Endothelial cell of umbilical vein (primary cell): Measurements from ENCODE around the gene TBC1D9. TPM values are rescaled to one million over a fixed set of nuclear protein-coding genes. Genes with fewer than 3 reads are reported as not detected.

Experiments used
- BruUV-seq: library from RNA; stranded (reverse); fragments of 400-500 nt; replicated peaks from 2 replicates; lab custom pipeline; 2021; lab: Mats Ljungman, UMichigan
- CTCF ChIA-PET: fragments of 300-600, 350-600 bp; sonication (Branson Sonifier 250); formaldehyde crosslinking; loops from one replicate; lab custom pipeline; 2021; ENCODE audit warnings: antibody characterized with exemption, inconsistent platforms; lab: Charles Lee
- POLR2A ChIA-PET: fragments of 300-600, 350-600 bp; sonication (Branson Sonifier 250); formaldehyde crosslinking; loops from one replicate; lab custom pipeline; 2021; ENCODE audit warnings: antibody characterized with exemption, inconsistent platforms; lab: Charles Lee
- DNase-seq: peaks from one replicate; pipeline ENCODE4 v3.0.0-alpha.2; 2011; ENCODE audit warnings: low read depth, low spot score
- FAIRE-seq: peaks from 2 replicates; lab custom pipeline; 2011; peaks lifted over from hg19 to GRCh38; lab: Jason Lieb, UNC
- H2AFZ ChIP-seq: 2 replicates; pipeline ENCODE4 v1.6.0; 2012; ENCODE audit warnings: low read depth, low read length, control low read depth, inconsistent platforms
- H3K27ac ChIP-seq: 2 replicates; pipeline ENCODE4 v1.5.1; 2011; ENCODE audit warnings: low read depth, mild to moderate bottlenecking, control low read depth, low read length, moderate library complexity; ENCODE audit not compliant: insufficient read depth
- H3K27me3 ChIP-seq, 2 experiments: 2 replicates each; pipeline versions ENCODE4 v1.6.0 to v1.6.1; 2011; ENCODE audit warnings: low read length in 2 of 2, mixed read lengths in 1 of 2; ENCODE audit not compliant: control insufficient read depth in 2 of 2, insufficient read depth in 2 of 2
- H3K36me3 ChIP-seq, 2 experiments: 2 replicates in 1 of 2; 3 replicates in 1 of 2; pipeline ENCODE4 v1.5.1; 2011; ENCODE audit warnings: low read length in 2 of 2, mild to moderate bottlenecking in 1 of 2, moderate library complexity in 1 of 2; ENCODE audit not compliant: control insufficient read depth in 2 of 2, insufficient read depth in 2 of 2; ENCODE audit errors: extremely low read depth in 1 of 2
- H3K4me1 ChIP-seq: 3 replicates; pipeline ENCODE4 v1.5.1; 2011; ENCODE audit warnings: mild to moderate bottlenecking, low read length; ENCODE audit not compliant: control insufficient read depth, insufficient read depth; ENCODE audit errors: extremely low read depth
- H3K4me2 ChIP-seq: 2 replicates; pipeline ENCODE4 v1.6.1; 2011; ENCODE audit warnings: low read length, control low read depth, mixed read lengths; ENCODE audit not compliant: insufficient read depth
- H3K4me3 ChIP-seq, 3 experiments: fragments of 200-600 bp in 1 of 3; sonication (generic), shearing (Covaris generic) in 1 of 3; replicated peaks in 1 of 3; 2 replicates each; pipeline ENCODE4 v1.5.1; 2011 to 2016; ENCODE audit warnings: control low read depth in 3 of 3, low read length in 3 of 3, mild to moderate bottlenecking in 2 of 3, inconsistent platforms in 1 of 3, low read depth in 1 of 3, moderate library complexity in 1 of 3; ENCODE audit not compliant: insufficient read depth in 1 of 3
- H3K79me2 ChIP-seq: 2 replicates; pipeline ENCODE4 v1.6.0; 2012; ENCODE audit warnings: low read length, inconsistent platforms; ENCODE audit not compliant: control insufficient read depth, insufficient read depth
- H3K9ac ChIP-seq: replicated peaks from 2 replicates; pipeline ENCODE3; 2011; ENCODE audit warnings: low read length, control low read depth; ENCODE audit not compliant: insufficient read depth; ENCODE audit errors: extremely low read depth
- H3K9me1 ChIP-seq: replicated peaks from 3 replicates; pipeline ENCODE4 v1.6.0; 2011; ENCODE audit warnings: mild to moderate bottlenecking, low read length; ENCODE audit not compliant: control insufficient read depth, insufficient read depth; ENCODE audit errors: extremely low read depth
- H3K9me3 ChIP-seq: replicated peaks from 2 replicates; pipeline ENCODE4 v1.5.1; 2012; ENCODE audit warnings: low read length, inconsistent platforms; ENCODE audit not compliant: control insufficient read depth, insufficient read depth
- H4K20me1 ChIP-seq: replicated peaks from 2 replicates; pipeline ENCODE3; 2011; ENCODE audit warnings: mild to moderate bottlenecking, low read length; ENCODE audit not compliant: control insufficient read depth, insufficient read depth; ENCODE audit errors: extremely low read depth
- EZH2 ChIP-seq: IDR thresholded peaks from 2 replicates; pipeline ENCODE4 v1.6.1; 2012; ENCODE audit warnings: borderline replicate concordance, low read depth, mild to moderate bottlenecking, moderate library complexity, low read length, inconsistent platforms; ENCODE audit not compliant: severe bottlenecking
- FOS ChIP-seq: IDR thresholded peaks from 2 replicates; pipeline ENCODE4 v1.6.1; 2011; ENCODE audit warnings: mild to moderate bottlenecking, low read length, moderate library complexity, borderline replicate concordance; ENCODE audit not compliant: insufficient read depth
- GATA2 ChIP-seq: IDR thresholded peaks from 2 replicates; pipeline ENCODE4 v1.7.0; 2011; ENCODE audit warnings: low read depth, mild to moderate bottlenecking, moderate library complexity, mixed read lengths, low read length; ENCODE audit not compliant: insufficient read length, insufficient read depth
- JUN ChIP-seq: IDR thresholded peaks from 2 replicates; pipeline ENCODE4 v1.6.1; 2011; ENCODE audit warnings: borderline replicate concordance, low read depth; ENCODE audit not compliant: insufficient read length, insufficient read depth
- MYC ChIP-seq: IDR thresholded peaks from one replicate; pipeline ENCODE4 v1.6.1; 2011; ENCODE audit warnings: mild to moderate bottlenecking, low read depth, low read length
- POLR2A ChIP-seq: IDR thresholded peaks from 2 replicates; pipeline ENCODE4 v1.6.1; 2012; ENCODE audit warnings: low read depth, mild to moderate bottlenecking, control low read depth, low read length
- POLR2AphosphoS5 ChIP-seq: IDR thresholded peaks from 2 replicates; pipeline ENCODE4 v1.6.1; 2012; ENCODE audit warnings: low read depth, mild to moderate bottlenecking, control low read depth, low read length, moderate library complexity; ENCODE audit not compliant: insufficient read depth
- dilution Hi-C: fragments of 300-500 bp; cut with MboI; formaldehyde crosslinking; loops from one replicate; pipeline ENCODE4 v1.15.0; 2019; ENCODE audit warnings: low sequenced_read_pairs; ENCODE audit not compliant: extremely low pct_ligation_motif_present
- intact Hi-C: fragments of 100-400 bp; cut with micrococcal nuclease; formaldehyde crosslinking; loops from one replicate; pipeline ENCODE4 v1.10.0; 2022
- polyA plus RNA-seq, 4 experiments: library from polyadenylated mRNA; depleted of rRNA in 3 of 4; stranded (reverse) in 3 of 4; unstranded in 1 of 4; fragments of >200 nt; gene quantifications; 2 replicates each; pipeline versions ENCODE4 v1.2.1 to v1.2.3, GENCODE V29; 2011 to 2012; ENCODE audit warnings: missing spikeins in 1 of 4
- total RNA-seq: library from RNA; stranded (reverse); gene quantifications from 2 replicates; pipeline ENCODE4 v1.2.3, GENCODE V29; 2021
- TF ChIP-seq, protein P1 (sequence below), 2 donors: IDR thresholded peaks; 1 replicate in 1 of 2; 2 replicates in 1 of 2; pipeline ENCODE4 v1.5.1; 2011; ENCODE audit warnings: low read length in 2 of 2, mild to moderate bottlenecking in 2 of 2, moderate library complexity in 2 of 2, control low read depth in 1 of 2, inconsistent platforms in 1 of 2, low read depth in 1 of 2; ENCODE audit not compliant: insufficient read depth in 1 of 2; ENCODE audit errors: extremely low read depth in 1 of 2
- TF ChIP-seq, protein P2 (sequence below): IDR thresholded peaks from 2 replicates; pipeline ENCODE4 v1.6.1; 2011; ENCODE audit not compliant: insufficient read depth, insufficient read length

Gene TBC1D9
- total and polyA plus RNA-seq, 2 donors (not counting 3 experiments of a cell fraction or from before 2014, with no cell fraction given), result 21.7 to 45.3 TPM

DNA sequence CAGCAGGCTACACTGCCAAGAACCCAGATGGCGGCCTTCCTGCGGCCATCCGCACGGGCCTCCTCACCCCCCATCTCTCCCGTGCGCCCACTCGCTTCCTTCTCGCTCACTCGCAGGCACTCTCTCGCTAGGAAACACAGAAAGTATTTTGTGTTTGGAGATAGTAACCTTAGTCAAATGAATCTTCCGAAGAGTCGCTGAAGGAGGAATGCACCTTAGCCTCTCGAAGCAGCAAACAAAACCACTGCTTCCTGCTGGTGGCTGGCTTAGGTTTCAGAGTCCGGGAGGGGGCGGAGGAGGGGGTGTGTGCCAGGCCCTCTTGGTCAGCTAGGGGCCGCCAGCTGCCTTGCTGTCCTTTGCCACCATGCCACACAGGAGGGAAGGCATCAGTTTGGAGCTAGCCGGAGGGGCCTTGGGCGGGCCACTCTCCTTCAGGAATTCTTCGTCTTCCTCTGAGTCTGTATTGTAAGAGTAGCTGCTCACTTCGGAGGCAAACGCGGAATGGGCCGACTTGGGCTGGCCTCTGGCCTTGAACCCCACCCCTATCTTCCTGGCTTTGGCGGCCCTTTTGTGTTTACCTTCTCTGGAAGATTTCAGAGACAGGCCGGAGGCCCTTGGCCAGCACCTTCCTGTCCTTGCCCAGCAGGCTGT, 114.3 kb downstream of the TBC1D9 start:
- ChIA-PET POLR2A (no interaction called here), CTCF (interaction anchor here (1.3 kb wide), 1 partner anchor 209 kb away, joined by 5 read pairs; no protein-coding TSS in a partner anchor)
- DNase-seq, result no peak
- TF ChIP-seq GATA2 (no peak), FOS (no peak)
- TF ChIP-seq, protein P1, sequence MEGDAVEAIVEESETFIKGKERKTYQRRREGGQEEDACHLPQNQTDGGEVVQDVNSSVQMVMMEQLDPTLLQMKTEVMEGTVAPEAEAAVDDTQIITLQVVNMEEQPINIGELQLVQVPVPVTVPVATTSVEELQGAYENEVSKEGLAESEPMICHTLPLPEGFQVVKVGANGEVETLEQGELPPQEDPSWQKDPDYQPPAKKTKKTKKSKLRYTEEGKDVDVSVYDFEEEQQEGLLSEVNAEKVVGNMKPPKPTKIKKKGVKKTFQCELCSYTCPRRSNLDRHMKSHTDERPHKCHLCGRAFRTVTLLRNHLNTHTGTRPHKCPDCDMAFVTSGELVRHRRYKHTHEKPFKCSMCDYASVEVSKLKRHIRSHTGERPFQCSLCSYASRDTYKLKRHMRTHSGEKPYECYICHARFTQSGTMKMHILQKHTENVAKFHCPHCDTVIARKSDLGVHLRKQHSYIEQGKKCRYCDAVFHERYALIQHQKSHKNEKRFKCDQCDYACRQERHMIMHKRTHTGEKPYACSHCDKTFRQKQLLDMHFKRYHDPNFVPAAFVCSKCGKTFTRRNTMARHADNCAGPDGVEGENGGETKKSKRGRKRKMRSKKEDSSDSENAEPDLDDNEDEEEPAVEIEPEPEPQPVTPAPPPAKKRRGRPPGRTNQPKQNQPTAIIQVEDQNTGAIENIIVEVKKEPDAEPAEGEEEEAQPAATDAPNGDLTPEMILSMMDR (IDR thresholded peaks at IDR 0.05; ENCODE audit: extremely low read depth in 1 of 2, insufficient read depth in 1 of 2, low read depth in 1 of 2, low read length in 2 of 2), result peak in 1 of 2 donors; percentile 6
- peaks cover 3 to 23% of the 10 kb centered on the region in 2 experiments for H3K36me3 ChIP-seq
- no peak overlapping the region for H3K27ac ChIP-seq
- H2AFZ ChIP-seq, result no peak overlapping the region
- no peaks in the 10 kb centered on the region for H3K9me1 ChIP-seq
- no peaks in the 10 kb centered on the region for H3K4me1 ChIP-seq
- intact Hi-C loops, result no loop called here
- no TSS peak for BruUV-seq
- H4K20me1 ChIP-seq, result peaks cover 2% of the 10 kb centered on the region
- H3K27me3 ChIP-seq, result no peaks in the 10 kb centered on the region
- peak; percentile 21 for FAIRE-seq
- dilution Hi-C loops, result no loop called here
- H3K79me2 ChIP-seq, result no peaks in the 10 kb centered on the region
- H3K9ac ChIP-seq, result no peak overlapping the region
- H3K4me3 ChIP-seq, result no peak overlapping the region
- H3K9me3 ChIP-seq, result no peaks in the 10 kb centered on the region
- no peak overlapping the region for H3K4me2 ChIP-seq

DNA sequence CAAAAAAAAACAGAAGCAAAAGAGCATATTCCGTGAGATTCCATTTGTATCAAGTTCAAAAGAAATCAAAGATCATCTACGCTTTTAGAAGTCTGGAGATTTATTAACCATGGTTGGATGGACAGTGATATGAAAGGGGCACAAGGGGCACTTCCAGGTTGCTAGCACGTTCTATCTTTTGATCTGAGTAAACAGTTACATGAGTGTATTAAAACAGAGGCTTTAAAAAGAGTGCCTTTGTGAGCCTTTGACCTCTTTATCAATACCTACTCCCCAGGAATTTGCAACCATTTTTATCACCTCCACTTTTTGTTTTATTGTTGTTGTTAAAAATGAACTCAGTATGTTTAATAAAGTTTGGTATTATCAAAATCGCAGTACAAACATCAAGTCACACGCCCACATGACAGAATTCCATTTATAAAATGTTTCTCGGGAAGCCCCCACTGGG, 115.1 kb downstream of the TBC1D9 start:
- FAIRE-seq (no peak), DNase-seq (no peak)
- Histone ChIP-seq H3K9me1 (no peaks in the 10 kb centered on the region), H3K79me2 (no peaks in the 10 kb centered on the region), H3K27me3 (no peaks in the 10 kb centered on the region), H3K27ac (no peak overlapping the region), H3K9ac (no peak overlapping the region), H3K4me3 (no peak overlapping the region), H3K9me3 (no peaks in the 10 kb centered on the region), H2AFZ (no peak overlapping the region), H3K36me3 (peaks cover 6 to 23% of the 10 kb centered on the region in 2 experiments), H3K4me2 (no peak overlapping the region), H3K4me1 (no peaks in the 10 kb centered on the region), H4K20me1 (peaks cover 2% of the 10 kb centered on the region)
- BruUV-seq, result no TSS peak
- CTCF ChIA-PET, result no interaction called here
- intact Hi-C loops (no loop called here), dilution Hi-C loops (no loop called here)
- POLR2A ChIA-PET, result no interaction called here
- no peak for TF ChIP-seq EZH2
- TF ChIP-seq GATA2, result no peak
- no peak for TF ChIP-seq FOS
- no peak for TF ChIP-seq MYC
- TF ChIP-seq POLR2AphosphoS5, result no peak
- no peak for TF ChIP-seq JUN
- TF ChIP-seq, protein P1 (IDR thresholded peaks at IDR 0.05; ENCODE audit: extremely low read depth in 1 of 2, insufficient read depth in 1 of 2, low read depth in 1 of 2, low read length in 2 of 2), result no peak
- TF ChIP-seq, protein P2, sequence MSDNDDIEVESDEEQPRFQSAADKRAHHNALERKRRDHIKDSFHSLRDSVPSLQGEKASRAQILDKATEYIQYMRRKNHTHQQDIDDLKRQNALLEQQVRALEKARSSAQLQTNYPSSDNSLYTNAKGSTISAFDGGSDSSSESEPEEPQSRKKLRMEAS, result no peak
- TF ChIP-seq POLR2A, result no peak
